HG03060 (cell line): ENCODE measurements around the gene TEX55.
"Not testable (repeated sequence)": the region's sequence is repeated elsewhere in the genome, so short reads cannot be mapped to it uniquely, and the experiment has no call there.

ENCODE experiments used
- ATAC-seq: cut with Tn5 transposase; IDR thresholded peaks from one replicate; pipeline ENCODE4 v1.9.1; 2021; ENCODE audit warnings: low read depth, moderate number of reproducible peaks; ENCODE audit not compliant: unreplicated experiment

TEX55 gene

DNA sequence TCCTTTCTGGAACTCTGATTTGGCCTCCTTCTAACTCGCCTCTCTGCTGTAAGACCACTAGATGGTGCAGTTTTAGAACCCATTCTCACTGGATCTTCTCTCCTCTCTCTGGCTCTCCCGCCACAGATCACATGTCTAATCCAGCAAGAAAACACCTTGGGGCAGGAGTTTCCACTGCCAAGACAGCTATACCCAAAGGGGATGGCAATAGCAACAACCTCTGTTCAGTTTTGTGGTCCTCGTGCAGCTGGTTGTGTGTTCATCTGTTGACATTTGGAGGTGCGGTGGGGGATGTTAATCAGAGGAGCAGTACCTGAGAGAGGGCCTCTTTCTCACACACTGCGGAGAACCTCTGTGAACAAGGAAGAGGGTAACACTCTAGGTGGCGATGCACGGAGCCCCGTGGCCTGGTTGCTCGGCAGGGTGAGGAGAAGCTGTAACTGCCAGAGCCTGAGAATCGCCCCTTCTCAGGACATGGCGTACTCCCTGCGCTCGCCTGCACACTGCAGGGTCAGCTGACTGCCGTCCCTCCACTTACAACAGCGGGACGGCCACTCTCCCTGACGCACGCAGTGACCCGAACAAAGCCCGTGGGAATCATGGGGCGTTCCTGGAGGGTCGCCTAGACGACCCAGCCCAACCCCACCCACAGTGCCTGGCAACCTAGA, at the start of gene TEX55:
Gene TEX55 (plus strand): TSS at position 666 of the 668 bp plus-strand sequence. CDS start 25 bp downstream, outside the sequence.
- ATAC-seq = no peak

DNA sequence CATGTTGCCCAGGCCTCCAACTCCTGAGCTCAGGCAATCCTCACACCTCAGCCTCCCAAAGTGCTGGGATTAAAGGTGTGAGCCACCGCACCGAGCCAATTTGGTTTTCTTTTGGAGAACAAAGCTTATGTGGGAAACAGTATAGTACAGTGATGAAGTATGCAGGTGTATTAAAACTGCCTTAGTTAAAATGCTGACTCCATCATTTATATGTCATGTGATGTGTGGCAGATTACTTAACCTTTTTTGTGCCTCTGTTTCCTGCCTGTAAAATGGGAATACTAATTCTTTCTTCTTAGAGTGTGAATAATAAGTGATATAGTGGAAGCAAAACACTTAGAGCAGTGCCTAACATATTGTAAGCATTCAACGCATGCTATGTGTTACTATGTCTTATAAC, 48.0 kb upstream of the TEX55 start:
- no peak for ATAC-seq

DNA sequence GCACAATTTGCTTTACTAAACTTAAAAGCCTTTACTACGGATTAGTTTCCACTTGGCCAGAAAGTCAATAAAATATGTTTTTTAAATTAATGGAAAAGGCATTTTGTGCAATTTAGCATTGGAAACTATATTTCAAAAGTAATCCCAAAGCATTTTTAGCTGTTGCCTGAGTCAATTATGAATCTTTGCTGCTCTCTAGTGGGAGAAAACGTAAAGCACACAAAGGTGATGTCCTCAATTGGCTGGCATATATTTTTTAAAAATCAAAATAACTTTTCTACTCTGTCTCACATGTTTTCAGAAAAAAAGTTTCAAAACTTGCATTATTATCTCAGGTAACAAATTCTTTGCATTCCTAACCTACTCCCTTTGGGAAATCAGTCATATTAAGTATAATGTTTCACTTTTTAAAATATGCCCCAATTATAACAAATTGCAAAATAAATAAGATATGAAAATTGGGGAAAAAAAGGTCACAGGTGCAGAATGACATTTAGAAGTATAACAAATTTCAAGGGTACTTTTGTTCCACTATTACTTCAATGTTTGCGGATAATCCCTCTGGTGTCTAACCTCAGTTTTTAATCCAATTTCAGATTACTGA, 47.2 kb upstream of the TEX55 start:
- no peak for ATAC-seq

- no peak for ATAC-seq
Measured at GRCh38 chr3:119099785-119100184, 46.2 kb upstream of the TEX55 start.

GRCh38 chr3:119104031-119104430, 41.9 kb upstream of the TEX55 start:
- ATAC-seq = no peak

- ATAC-seq = not testable (repeated sequence)
Measured at GRCh38 chr3:119118330-119118729, 27.6 kb upstream of the TEX55 start.

DNA sequence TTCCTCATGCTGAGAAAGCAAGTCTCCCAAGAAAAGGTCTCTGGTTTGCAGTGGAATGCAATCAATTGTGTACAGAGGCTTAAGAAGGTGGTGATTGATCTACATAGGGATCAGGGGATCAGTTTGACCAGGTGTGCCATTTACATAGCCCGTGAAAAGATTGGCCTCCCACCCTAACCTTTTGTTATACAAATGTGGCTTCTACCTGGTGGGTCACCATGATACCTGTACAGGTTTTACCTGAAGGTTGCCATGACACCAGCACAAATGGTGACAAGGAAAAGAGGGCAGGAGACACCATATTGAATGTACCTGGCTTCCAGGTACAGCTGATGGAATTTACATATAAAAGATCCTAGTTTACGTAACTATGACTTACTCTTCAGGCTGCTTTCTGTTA, 25.5 kb upstream of the TEX55 start:
- no peak for ATAC-seq

GRCh38 chr3:119122350-119122749, 23.6 kb upstream of the TEX55 start:
- no peak for ATAC-seq

GRCh38 chr3:119125342-119125741, 20.6 kb upstream of the TEX55 start:
- no peak for ATAC-seq

DNA sequence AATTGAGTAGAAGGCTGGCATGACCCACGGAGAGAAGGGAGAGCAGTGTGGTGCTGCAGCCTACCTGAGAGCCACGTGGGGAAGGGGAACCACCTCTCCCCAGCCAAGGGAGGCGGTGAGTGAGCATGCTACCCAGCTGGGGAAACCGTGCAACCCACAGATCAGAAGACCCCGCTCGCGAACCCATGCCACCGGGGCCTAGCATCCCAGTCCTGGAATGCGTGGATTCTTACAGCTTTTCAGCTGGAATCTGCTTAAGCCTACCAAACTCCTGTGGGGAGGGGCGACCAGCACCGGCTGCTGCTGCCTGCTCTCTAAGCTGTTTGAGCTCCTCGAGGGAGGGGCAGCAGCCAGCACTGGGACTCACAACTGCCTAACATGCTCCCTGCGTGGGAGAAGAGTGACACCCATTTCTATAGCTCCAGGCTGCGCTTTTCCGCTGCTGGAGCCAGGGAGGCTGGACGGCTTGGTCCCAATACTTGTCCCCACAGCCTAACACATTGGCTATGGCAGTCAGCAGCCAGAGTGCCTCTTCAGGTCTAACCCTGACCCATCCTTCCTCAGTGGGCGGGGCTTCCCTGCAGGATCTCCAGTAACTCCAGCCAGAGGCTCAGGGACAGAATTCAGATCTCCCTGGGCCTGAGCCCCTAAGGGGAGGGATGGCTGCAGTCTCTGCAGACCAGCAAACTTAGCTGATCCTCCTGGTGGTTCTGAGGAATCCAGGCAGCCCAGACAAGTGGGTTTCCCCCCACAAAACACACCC, 20.0 kb upstream of the TEX55 start:
- no peak for ATAC-seq

- not testable (repeated sequence) for ATAC-seq
Measured at GRCh38 chr3:119130291-119130690, 15.7 kb upstream of the TEX55 start.

DNA sequence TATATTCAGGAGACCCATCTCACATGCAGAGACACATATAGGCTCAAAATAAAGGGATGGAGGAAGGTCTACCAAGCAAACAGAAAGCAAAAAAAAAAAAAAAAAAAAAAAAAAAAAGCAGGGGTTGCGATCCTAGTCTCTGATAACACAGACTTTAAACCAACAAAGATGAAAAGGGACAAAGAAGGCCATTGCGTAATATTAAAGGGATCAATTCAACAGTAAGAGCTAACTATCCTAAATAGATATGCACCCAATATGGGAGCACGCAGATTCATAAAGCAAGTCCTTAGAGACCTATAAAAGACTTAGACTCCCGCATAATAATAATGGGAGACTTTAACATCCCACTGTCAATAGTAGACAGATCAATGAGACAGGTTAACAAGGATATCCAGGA, 13.7 kb upstream of the TEX55 start:
- not testable (repeated sequence) for ATAC-seq

DNA sequence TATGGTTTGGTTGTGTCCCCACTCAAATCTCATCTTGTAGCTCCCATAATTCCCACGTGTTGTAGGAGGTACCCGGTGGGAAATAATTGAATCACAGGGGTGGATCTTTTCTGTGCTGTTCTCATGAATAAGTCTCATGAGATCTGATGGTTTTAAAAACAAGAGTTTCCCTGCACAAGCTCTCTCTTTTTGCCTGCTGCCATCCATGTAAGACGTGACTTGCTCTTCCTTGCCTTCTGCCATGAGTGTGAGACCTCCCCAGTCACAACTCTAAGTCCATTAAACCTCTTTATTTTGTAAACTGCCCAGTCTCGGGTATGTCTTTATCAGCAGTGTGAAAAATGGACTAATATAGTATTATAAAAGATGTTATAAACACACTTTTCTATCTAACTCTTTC, 6.6 kb upstream of the TEX55 start:
- ATAC-seq = not testable (repeated sequence)

DNA sequence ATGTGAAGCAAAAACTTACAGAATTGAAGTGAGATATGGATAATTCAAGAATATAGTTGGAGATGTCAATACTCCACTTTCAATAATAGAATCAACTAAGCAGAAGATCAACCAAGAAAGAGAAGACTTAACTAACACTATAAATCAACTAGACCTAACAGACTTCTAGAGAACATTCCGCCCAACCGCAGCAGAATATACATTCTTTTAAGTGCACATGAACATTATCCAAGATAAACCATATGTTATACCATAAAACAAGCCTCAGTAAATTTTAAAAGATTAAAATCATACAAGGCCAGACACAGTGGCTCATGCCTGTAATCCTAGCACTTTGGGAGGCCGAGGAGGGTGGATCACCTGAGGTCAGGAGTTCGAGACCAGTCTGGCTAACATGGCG, 5.5 kb upstream of the TEX55 start:
- no peak for ATAC-seq

DNA sequence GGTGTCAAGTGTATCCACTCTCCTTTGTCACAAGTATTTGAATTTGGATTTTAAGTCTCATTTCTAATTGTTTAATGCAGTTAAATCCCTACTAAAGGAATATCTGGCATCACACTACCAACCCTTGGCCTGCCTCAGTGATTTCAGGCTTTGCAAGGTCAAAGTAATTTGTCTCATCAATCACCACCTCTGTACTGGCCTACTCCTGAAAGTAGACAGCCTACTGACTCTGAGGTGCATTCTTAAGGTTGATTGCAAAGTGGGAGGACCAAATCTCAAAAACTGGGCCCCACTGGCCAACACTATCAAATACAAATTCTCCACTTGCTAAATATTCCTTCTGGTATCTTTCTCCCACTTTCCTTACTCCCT, 851 bp upstream of the TEX55 start:
- ATAC-seq = no peak

- ATAC-seq = no peak
Measured at GRCh38 chr3:119146578-119147375, 812 bp downstream of the TEX55 start.

GRCh38 chr3:119147494-119147893, 1.5 kb downstream of the TEX55 start:
- no peak for ATAC-seq

DNA sequence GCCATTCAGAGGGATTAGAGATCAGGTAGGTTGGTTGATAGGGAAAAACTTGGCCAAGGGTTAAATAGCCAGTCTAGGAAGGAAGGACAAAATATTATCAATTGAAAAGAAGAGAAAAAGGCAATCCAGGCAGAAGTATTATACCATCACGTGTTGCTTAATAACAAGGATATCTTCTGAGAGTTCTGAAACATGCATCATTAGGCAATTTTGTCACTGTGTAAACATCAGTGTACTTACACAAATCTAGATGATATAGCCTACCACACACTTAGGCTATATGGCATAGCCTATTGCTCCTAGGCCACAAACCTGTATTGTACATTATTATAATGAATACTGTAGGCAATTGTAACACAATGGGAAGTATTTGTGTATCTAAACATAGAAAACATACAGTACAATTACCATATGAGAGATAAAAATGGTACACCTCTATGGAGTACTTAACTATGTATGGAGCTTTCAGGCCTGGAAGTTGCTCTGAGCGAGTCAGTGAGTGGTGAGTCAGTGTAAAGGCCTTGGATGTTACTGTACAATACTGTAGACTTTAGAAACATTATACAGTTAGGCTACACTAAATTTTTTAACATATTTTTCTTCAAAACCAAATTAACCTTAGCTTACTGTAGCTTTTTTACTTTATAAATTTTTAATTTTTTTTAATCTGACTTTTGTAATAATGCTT, 2.7 kb downstream of the TEX55 start:
- no peak for ATAC-seq

DNA sequence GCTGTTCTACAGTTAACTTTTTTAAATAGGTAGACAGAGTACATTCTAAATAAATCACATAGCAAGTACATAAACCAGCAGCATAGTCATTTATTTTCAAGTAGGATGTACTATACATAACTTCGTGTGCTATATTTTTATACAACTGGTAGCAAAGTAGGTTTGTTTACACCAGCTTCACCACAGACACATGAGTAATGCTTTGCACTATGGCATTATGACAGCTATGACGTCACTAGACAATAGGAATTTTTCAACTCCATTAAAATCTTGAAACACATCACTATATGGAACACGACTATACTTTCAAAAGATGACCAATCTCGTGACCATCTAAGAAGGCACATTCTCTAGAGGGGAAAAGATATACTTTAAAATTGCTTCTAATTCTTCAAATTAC, 3.5 kb downstream of the TEX55 start:
- ATAC-seq = no peak

- no peak for ATAC-seq
Measured at GRCh38 chr3:119156868-119157267, 10.9 kb downstream of the TEX55 start.
